Right ventricle myocardium inferior (tissue), 1 donor: ENCODE measurements around the gene PRCC. TPM values are rescaled to one million over a fixed set of nuclear protein-coding genes. Genes with fewer than 3 reads are reported as not detected.

Source experiments
- ATAC-seq: fragments of 200-7000 bp; cut with Tn5 transposase; one replicate; pipeline ENCODE4 v1.9.1; 2020; ENCODE audit warnings: mild to moderate bottlenecking, moderate library complexity
- DNase-seq: peaks from one replicate; pipeline ENCODE4 v3.0.0; 2021; ENCODE audit errors: missing footprints
- intact Hi-C: fragments of 100-400 bp; cut with DNase I; formaldehyde crosslinking; loops from one replicate; pipeline ENCODE4 v1.11.0; 2022
- long read RNA-seq: library from polyadenylated mRNA; unstranded; transcript quantifications from one replicate; pipeline ENCODE4 v2.0.0, GENCODE V29; 2021
- total RNA-seq: library from RNA; stranded (reverse); fragmentation: NEBNext Ultra II Directional; extraction: Animal tissue kit (Norgen Biotek cat#: 25700); gene quantifications from one replicate; pipeline ENCODE4 v1.2.1, GENCODE V29; 2021
- donor health status: DM: no; HTN: yes; CAD: no; lungs with severe emphysema.

The PRCC gene
- total RNA-seq, result 42.9 TPM
- long read RNA-seq, transcript PRCC-201 (7 exons, 2,105 nt), result major isoform, 25 of 30 reads
- long read RNA-seq, partial matches to known transcripts, result 3 of 30 reads
- long read RNA-seq, other reads (novel, unspliced or antisense), result 2 of 30 reads

- DNase-seq (peak; percentile 98), ATAC-seq (peak; percentile 96)
- intact Hi-C loops, result loop anchor here (1.0 to 2.0 kb wide), 3 partner anchors 16 to 39 kb away; partner anchors contain the start of genes HDGF, ISG20L2, METTL25B and MRPL24
Observed at GRCh38 chr1:156767101-156767878, at the start of gene PRCC. Gene PRCC (plus strand): TSS chr1:156767535. CDS start chr1:156767772, 237 bp downstream.

- DNase-seq (peak; percentile 25), ATAC-seq (no peak)
- intact Hi-C loops, result no loop called here
Observed at GRCh38 chr1:156721131-156721530, 46.2 kb upstream of the PRCC start.

- no peak for ATAC-seq
- intact Hi-C loops, result no loop called here
- no peak for DNase-seq
Observed at GRCh38 chr1:156721535-156721934, 45.8 kb upstream of the PRCC start.

DNA sequence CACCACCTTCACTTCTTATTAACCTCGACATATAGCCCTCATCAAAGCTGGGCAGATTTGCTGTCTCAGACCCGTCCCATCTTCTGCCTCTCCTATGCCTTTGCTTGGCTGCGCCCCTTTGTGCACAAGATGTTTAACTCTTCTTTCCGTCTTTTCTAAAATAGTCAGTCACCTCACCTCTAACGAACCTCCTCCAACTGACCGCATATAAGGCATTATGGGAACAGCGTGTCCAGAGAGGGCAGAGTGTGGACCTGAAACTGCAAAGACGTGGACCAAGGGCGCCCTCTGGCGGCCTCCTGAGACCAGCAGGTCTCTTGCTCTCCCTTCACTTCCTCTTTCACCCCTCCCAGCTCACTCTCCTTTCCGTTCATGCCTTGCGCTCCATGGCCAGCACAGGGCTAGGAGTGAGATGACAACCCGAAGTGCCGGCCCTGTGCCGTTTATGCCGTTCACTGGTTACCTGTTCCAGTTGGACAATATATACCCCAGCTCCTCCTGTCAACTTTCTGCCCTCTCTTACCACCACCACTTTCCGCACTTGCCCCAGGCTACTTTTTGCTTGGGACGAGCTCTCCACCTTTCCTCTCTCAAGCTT lies 41.6 kb upstream of the PRCC start:
- ATAC-seq (peak; percentile 75), DNase-seq (peak; percentile 94)
- intact Hi-C loops, result loop anchor here (1.0 kb wide), 1 partner anchor 36 kb away; no protein-coding TSS in a partner anchor

- DNase-seq (no peak), ATAC-seq (no peak)
- intact Hi-C loops, result no loop called here
Observed at GRCh38 chr1:156726549-156727226, 40.6 kb upstream of the PRCC start.

GRCh38 chr1:156727492-156727891 lies 39.8 kb upstream of the PRCC start:
- ATAC-seq (no peak), DNase-seq (no peak)

GRCh38 chr1:156727926-156728598 lies 39.3 kb upstream of the PRCC start, which contains the start of gene METTL25B:
Gene METTL25B (plus strand): TSS chr1:156728469. CDS start chr1:156729105, 636 bp downstream.
- ATAC-seq (peak; percentile 79), DNase-seq (peak; percentile 91)
- intact Hi-C loops, result loop anchor here (1.0 kb wide), 1 partner anchor 39 kb away; the partner anchor contains the start of gene PRCC

More at GRCh38 chr1:156727492-156727891, 39.8 kb upstream of the PRCC start:
- intact Hi-C loops, result no loop called here

- DNase-seq (peak; percentile 98), ATAC-seq (peak; percentile 95)
- intact Hi-C loops, result loop anchor here (1.0 kb wide), 1 partner anchor 38 kb away; the partner anchor contains the start of gene PRCC
Observed at GRCh38 chr1:156728599-156729462, 38.5 kb upstream of the PRCC start, which contains the start of gene ISG20L2. Gene ISG20L2 (minus strand): TSS chr1:156728766. CDS start chr1:156727652, 1,114 bp downstream.

DNA sequence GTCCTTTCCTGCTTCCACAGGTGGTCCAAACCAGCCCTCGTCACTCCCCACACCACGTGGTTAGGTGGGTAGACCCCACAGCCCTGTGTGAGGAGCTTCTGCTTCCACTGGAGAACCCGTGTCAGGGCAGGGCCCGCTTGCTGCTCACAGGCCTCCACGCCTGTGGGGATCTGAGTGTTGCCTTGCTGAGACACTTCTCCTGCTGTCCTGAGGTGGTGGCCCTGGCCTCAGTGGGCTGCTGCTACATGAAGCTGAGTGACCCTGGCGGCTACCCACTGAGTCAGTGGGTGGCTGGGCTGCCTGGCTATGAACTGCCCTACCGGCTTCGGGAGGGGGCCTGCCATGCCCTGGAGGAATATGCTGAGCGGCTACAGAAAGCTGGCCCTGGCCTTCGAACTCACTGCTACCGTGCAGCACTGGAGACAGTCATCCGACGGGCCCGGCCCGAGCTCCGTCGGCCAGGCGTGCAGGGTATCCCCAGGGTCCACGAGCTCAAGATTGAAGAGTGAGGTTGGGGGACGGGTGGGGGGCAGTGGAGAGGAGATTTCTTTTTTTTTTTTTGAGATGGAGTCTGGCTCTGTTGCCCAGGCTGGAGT lies 33.2 kb upstream of the PRCC start:
- DNase-seq (peak; percentile 57), ATAC-seq (no peak)
- intact Hi-C loops, result no loop called here

DNA sequence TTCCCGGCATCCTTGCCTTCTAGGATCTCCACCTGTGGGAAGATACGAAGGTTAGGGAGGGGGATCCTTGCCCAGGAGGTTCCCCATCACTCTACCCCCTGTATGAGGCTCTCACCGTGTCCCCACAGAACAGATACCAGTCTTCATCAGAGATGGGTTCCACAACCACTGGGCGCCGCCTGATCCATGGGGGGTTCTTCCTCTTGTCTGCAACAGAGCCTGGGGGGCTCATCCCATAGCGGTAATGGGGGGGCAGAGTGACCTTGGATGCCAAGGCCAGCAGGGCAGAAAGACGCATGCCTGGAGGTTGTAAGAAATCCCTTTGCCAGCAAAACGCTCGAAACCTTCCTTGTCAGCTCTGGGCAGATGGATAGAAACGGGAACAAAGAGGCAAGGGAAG lies 28.9 kb upstream of the PRCC start:
- DNase-seq (no peak), ATAC-seq (no peak)
- intact Hi-C loops, result no loop called here

DNA sequence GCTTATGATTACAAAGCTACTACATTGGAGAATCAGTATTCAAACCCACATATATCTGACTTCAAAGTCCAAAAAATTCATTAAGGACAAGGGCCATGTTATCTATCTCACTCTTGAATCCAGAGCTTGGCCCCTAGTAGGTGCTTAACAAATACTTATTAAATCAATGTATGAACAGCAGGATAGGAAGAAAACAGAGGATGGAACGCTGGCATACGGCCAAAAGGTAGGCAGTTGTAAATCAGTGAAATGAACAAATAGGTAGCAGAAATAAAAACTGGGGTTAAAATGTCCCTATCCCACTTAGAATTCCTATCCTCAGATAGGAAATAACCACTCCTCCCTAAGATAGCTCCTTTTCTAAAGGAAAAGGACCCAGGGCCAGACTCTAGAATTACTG lies 28.4 kb upstream of the PRCC start:
- DNase-seq (no peak), ATAC-seq (no peak)
- intact Hi-C loops, result no loop called here

GRCh38 chr1:156740237-156740740 lies 27.0 kb upstream of the PRCC start:
- DNase-seq, result no peak
- peak; percentile 4 for ATAC-seq
- intact Hi-C loops, result no loop called here

DNA sequence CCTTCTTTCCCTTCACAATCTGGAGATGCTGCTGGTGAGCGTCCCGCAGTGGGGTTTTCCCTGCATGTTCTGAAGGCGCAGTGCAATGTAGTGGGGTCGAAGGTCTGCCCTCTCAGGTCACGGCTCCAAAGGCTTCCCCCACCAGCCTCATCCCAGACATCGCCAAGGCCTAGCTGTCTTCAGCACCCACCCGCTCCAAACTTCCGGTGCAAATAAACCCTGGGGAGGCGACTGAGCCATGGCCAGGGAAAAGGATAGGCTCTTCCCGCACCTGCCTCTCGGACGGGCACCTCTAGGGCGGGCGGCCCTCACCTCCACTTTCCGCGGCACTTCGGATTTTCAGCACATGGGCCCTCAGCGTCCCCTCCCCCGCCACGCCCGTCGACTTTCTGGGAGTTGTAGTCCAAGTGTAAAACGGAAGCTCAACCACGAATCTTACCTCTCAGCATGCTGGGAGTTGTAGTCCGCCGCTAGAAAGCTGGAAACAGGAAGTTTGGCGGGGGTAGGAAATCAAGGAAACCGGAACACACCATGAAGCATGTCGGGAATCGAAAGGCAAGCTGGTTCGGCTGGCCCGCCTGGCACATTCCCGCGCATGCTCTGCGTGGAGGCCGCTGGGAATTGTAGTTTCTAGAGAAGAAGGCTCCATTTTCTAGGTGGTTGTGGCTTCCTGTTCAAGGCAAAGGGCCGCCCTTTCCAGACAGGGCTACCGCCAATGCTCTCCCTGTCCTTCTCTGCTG lies 26.4 kb upstream of the PRCC start, which contains the start of gene MRPL24:
TSS of gene MRPL24 (minus strand) at position 348 of the 740 bp plus-strand sequence. CDS start 2,384 bp downstream, outside the sequence.
- peak; percentile 94 for ATAC-seq
- intact Hi-C loops, result loop anchor here (1.0 kb wide), 1 partner anchor 26 kb away; the partner anchor contains the start of gene PRCC
- peak; percentile 98 for DNase-seq

DNA sequence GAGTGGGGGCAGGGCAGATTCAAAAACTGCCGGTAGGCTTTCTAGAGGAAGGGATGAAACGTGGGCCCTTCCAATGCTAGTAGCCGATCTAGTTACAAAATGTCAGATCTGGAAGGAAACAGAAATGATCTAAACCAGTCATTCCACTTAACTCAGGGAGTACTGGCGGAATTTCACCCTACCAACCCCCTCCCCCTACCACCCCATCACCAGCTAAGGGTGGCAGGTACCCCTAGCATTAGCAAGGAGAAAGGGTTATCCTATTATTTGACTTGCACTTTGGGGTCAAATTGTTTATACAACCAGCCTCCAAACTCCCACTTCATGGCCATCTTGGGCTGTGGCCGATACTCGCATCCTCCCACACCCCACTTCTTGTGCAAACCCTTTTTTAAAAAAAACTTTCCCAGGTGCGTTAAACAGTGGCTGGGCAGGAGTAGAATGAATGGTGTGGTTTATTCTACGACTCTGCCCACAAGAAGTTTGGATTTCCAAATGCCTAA lies 25.8 kb upstream of the PRCC start:
- DNase-seq (no peak), ATAC-seq (peak; percentile 0)
- intact Hi-C loops, result loop anchor here (1.0 kb wide), 1 partner anchor 26 kb away; the partner anchor contains the start of gene PRCC

GRCh38 chr1:156742017-156742416 lies 25.3 kb upstream of the PRCC start:
- intact Hi-C loops, result no loop called here
- no peak for ATAC-seq
- DNase-seq, result no peak

DNA sequence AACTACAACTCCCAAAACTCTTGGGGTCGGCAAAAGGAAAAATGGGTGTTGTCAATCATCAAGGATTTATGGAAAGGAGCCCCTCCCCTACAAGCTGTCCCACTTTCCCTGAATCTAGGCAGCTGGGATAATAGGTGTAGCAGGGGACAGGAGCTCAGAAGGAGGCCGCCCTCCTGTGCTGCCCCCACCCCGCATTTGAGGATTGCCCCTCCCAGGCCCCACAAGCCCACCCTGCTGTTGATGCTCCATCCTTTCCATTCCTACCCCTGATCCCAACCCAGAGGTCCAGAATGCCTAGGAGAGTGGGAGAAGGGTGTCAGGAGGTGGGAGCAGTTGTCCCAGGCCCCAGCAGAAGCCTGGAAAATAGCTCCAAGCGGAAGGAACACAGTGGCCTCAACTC lies 24.5 kb upstream of the PRCC start:
- ATAC-seq (no peak), DNase-seq (no peak)
- intact Hi-C loops, result no loop called here
